Measurements from ENCODE around the gene ALK. TPM values are rescaled to one million over a fixed set of nuclear protein-coding genes. Genes with fewer than 3 reads are reported as not detected.

The ALK gene
- total and polyA plus RNA-seq, 2 donors (not counting 1 experiment from before 2014, with no cell fraction given): not detected

DNA sequence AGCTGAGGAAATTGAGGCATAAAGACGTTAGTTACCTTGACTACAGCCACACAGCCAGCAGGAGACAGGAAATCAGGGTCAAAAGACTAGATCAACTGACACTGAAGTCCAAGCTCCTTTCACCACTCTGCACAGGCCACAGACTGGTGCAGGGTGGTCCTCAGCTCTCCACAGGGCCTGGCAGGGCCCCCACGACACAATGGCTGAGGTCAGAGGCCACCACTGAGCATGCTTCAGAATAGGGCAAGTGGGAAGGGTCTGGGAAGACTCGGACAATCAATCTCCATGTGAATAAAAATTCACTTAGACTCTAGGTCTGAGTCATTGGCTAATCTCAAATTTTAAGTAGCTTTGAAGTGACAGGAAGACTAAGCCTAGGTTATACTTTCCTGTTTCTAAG lies 201.7 kb downstream of the ALK start:
- H3K4me3 ChIP-seq (ENCODE audit: control extremely low read depth in 1 of 5, extremely low read depth in 1 of 5, insufficient read depth in 1 of 5, low read depth in 2 of 5, low read length in 4 of 5): no peak overlapping the region
- no peak overlapping the region for H3K9ac ChIP-seq (ENCODE audit: low read length)
- TF ChIP-seq, protein P1, sequence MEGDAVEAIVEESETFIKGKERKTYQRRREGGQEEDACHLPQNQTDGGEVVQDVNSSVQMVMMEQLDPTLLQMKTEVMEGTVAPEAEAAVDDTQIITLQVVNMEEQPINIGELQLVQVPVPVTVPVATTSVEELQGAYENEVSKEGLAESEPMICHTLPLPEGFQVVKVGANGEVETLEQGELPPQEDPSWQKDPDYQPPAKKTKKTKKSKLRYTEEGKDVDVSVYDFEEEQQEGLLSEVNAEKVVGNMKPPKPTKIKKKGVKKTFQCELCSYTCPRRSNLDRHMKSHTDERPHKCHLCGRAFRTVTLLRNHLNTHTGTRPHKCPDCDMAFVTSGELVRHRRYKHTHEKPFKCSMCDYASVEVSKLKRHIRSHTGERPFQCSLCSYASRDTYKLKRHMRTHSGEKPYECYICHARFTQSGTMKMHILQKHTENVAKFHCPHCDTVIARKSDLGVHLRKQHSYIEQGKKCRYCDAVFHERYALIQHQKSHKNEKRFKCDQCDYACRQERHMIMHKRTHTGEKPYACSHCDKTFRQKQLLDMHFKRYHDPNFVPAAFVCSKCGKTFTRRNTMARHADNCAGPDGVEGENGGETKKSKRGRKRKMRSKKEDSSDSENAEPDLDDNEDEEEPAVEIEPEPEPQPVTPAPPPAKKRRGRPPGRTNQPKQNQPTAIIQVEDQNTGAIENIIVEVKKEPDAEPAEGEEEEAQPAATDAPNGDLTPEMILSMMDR (IDR thresholded peaks at IDR 0.05): no peak
- no peak for TF ChIP-seq EZH2 (IDR thresholded peaks at IDR 0.05; ENCODE audit: borderline replicate concordance, insufficient read depth, low read depth, low read length, poor library complexity, severe bottlenecking)
- Mint-ChIP-seq H3K27ac (no peak overlapping the region), H3K9me3 (ENCODE audit: insufficient read depth) (no peaks in the 10 kb centered on the region), H3K4me1 (no peaks in the 10 kb centered on the region), H3K4me3 (no peak overlapping the region), H3K27me3 (peaks cover 3% of the 10 kb centered on the region)
- no peaks in the 10 kb centered on the region for H3K4me1 ChIP-seq (ENCODE audit: control insufficient read depth in 2 of 2, insufficient read depth in 2 of 2, low read length in 2 of 2)
- no peaks in the 10 kb centered on the region for H4K20me1 ChIP-seq (ENCODE audit: control insufficient read depth, insufficient read depth, low read length, poor library complexity, severe bottlenecking)
- intact Hi-C loops (cut with micrococcal nuclease): no loop called here
- no peaks in the 10 kb centered on the region for H3K79me2 ChIP-seq (ENCODE audit: control insufficient read depth, insufficient read depth, low read length)
- ATAC-seq (ENCODE audit: low read depth): no peak
- CTCF ChIA-PET: no interaction called here
- no peaks in the 10 kb centered on the region for H3K36me3 ChIP-seq (replicated peaks in 1 of 2; ENCODE audit: control extremely low read depth in 1 of 2, control insufficient read depth in 1 of 2, extremely low read depth in 1 of 2, insufficient read depth in 2 of 2, low read length in 1 of 2)
- H2AFZ ChIP-seq (ENCODE audit: insufficient read depth, low read depth, low read length, poor library complexity, severe bottlenecking): no peak overlapping the region
- 67% methylated on average over 1 of the region's 3 CpGs for WGBS (ENCODE audit: insufficient coverage)
- no peaks in the 10 kb centered on the region for H3K9me3 ChIP-seq (ENCODE audit: control extremely low read depth in 1 of 3, control insufficient read depth in 2 of 3, insufficient read depth in 1 of 3, low read length in 2 of 3)
- POLR2A ChIA-PET: no interaction called here
- H3K27ac ChIP-seq (ENCODE audit: low read length in 2 of 2): no peak overlapping the region
- DNase-seq: no peak
- no peak overlapping the region for H3K4me2 ChIP-seq (replicated peaks; ENCODE audit: low read depth, low read length, poor library complexity, severe bottlenecking)
- no peaks in the 10 kb centered on the region for H3K27me3 ChIP-seq (replicated peaks in 1 of 4; ENCODE audit: control extremely low read depth in 1 of 4, control insufficient read depth in 3 of 4, insufficient read depth in 4 of 4, low read length in 3 of 4)

DNA sequence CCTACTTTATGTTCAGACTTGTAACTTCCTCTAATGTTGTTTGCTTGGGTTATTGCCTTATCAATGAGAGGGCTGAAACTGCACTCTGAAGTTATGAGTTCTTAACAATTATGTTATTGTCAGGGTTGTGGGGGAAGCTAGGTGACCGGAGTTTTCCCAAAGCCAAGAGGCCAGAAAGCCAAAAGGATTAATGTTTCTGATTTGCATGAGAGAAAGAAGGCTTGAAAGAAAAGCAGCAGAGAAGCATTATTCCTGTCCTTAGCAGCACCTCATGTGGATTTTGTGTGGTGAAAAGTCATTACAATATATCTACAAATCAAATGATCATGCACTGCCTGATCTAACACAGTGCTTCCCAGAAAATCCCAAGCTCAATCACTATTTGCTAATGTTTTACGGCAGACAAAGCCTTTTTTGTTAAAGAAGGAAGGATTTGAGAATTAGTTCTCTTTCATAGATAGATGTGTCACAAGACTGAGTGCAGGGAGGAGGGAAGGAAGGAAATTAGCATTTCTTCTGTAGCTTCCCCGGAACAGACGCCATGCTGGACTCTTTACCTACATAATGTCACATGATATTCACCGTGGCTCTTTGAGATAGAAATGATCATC lies 203.2 kb downstream of the ALK start:
- Histone ChIP-seq H3K9ac (ENCODE audit: low read length) (no peak overlapping the region), H2AFZ (ENCODE audit: insufficient read depth, low read depth, low read length, poor library complexity, severe bottlenecking) (no peak overlapping the region), H4K20me1 (ENCODE audit: control insufficient read depth, insufficient read depth, low read length, poor library complexity, severe bottlenecking) (no peaks in the 10 kb centered on the region), H3K27ac (ENCODE audit: low read length in 2 of 2) (no peak overlapping the region), H3K27me3 (replicated peaks in 1 of 4; ENCODE audit: control extremely low read depth in 1 of 4, control insufficient read depth in 3 of 4, insufficient read depth in 4 of 4, low read length in 3 of 4) (no peaks in the 10 kb centered on the region), H3K9me3 (ENCODE audit: control extremely low read depth in 1 of 3, control insufficient read depth in 2 of 3, insufficient read depth in 1 of 3, low read length in 2 of 3) (no peaks in the 10 kb centered on the region), H3K36me3 (replicated peaks in 1 of 2; ENCODE audit: control extremely low read depth in 1 of 2, control insufficient read depth in 1 of 2, extremely low read depth in 1 of 2, insufficient read depth in 2 of 2, low read length in 1 of 2) (no peaks in the 10 kb centered on the region), H3K4me1 (ENCODE audit: control insufficient read depth in 2 of 2, insufficient read depth in 2 of 2, low read length in 2 of 2) (no peaks in the 10 kb centered on the region), H3K4me2 (replicated peaks; ENCODE audit: low read depth, low read length, poor library complexity, severe bottlenecking) (no peak overlapping the region), H3K79me2 (ENCODE audit: control insufficient read depth, insufficient read depth, low read length) (no peaks in the 10 kb centered on the region), H3K4me3 (ENCODE audit: control extremely low read depth in 1 of 5, extremely low read depth in 1 of 5, insufficient read depth in 1 of 5, low read depth in 2 of 5, low read length in 4 of 5) (no peak overlapping the region)
- no peaks in the 10 kb centered on the region for H3K9me3 Mint-ChIP-seq (ENCODE audit: insufficient read depth)
- no peak for ATAC-seq (ENCODE audit: low read depth)
- H3K4me1 Mint-ChIP-seq: no peaks in the 10 kb centered on the region
- peaks cover 5% of the 10 kb centered on the region for H3K27me3 Mint-ChIP-seq
- intact Hi-C loops (cut with micrococcal nuclease): no loop called here
- DNase-seq: no peak
- CTCF ChIA-PET: no interaction called here
- TF ChIP-seq, protein P1 (IDR thresholded peaks at IDR 0.05): no peak
- TF ChIP-seq EZH2 (IDR thresholded peaks at IDR 0.05; ENCODE audit: borderline replicate concordance, insufficient read depth, low read depth, low read length, poor library complexity, severe bottlenecking): no peak
- 80% methylated on average over 2 of the region's 5 CpGs for WGBS (ENCODE audit: insufficient coverage)
- no peak overlapping the region for H3K27ac Mint-ChIP-seq
- no peak overlapping the region for H3K4me3 Mint-ChIP-seq
- POLR2A ChIA-PET: no interaction called here
